Measurements from ENCODE around the gene CARD9.

The CARD9 gene

GRCh38 chr9:136404801-136405136 is 31.3 kb upstream of the CARD9 start:
- no peak for TF ChIP-seq CTCF (conservative IDR thresholded peaks at IDR 0.05)
- TF ChIP-seq ZFX (IDR thresholded peaks at IDR 0.05), result no peak
- no peak overlapping the region for H3K27ac ChIP-seq

GRCh38 chr9:136403915-136404800 is 30.7 kb upstream of the CARD9 start:
- TF ChIP-seq ZFX (IDR thresholded peaks at IDR 0.05), result no peak
- no peak for TF ChIP-seq CTCF (conservative IDR thresholded peaks at IDR 0.05)
- H3K27ac ChIP-seq, result no peak overlapping the region

- no peak for TF ChIP-seq ZFX (IDR thresholded peaks at IDR 0.05)
- no peak for TF ChIP-seq CTCF (conservative IDR thresholded peaks at IDR 0.05)
- H3K27ac ChIP-seq, result no peak overlapping the region
Measured at GRCh38 chr9:136403538-136403914, 30.1 kb upstream of the CARD9 start.

- H3K27ac ChIP-seq, result no peak overlapping the region
- TF ChIP-seq CTCF (conservative IDR thresholded peaks at IDR 0.05) (no peak), ZFX (IDR thresholded peaks at IDR 0.05) (no peak)
Measured at GRCh38 chr9:136402067-136402466, 28.6 kb upstream of the CARD9 start.

- H3K27ac ChIP-seq, result no peak overlapping the region
- TF ChIP-seq ZFX (IDR thresholded peaks at IDR 0.05) (no peak), CTCF (conservative IDR thresholded peaks at IDR 0.05) (no peak)
Measured at GRCh38 chr9:136401173-136401922, 27.9 kb upstream of the CARD9 start.

GRCh38 chr9:136400038-136400834 is 26.8 kb upstream of the CARD9 start, which contains the start of gene SNAPC4:
Gene SNAPC4 (minus strand): TSS chr9:136400170. CDS start chr9:136398428, 1,742 bp downstream.
- H3K27ac ChIP-seq, result peak within 1 kb of the TSS; percentile 92
- TF ChIP-seq ZFX (IDR thresholded peaks at IDR 0.05) (peak; percentile 43; the same call in 1 of the 2 replicates), CTCF (conservative IDR thresholded peaks at IDR 0.05) (peak; percentile 100)
